Endodermal cell (in vitro differentiated cells): ENCODE measurements around the gene FCN1. TPM values are rescaled to one million over a fixed set of nuclear protein-coding genes. Genes with fewer than 3 reads are reported as not detected.

ENCODE experiments used
- DNase-seq: peaks from one replicate; pipeline ENCODE4 v3.0.0-alpha.2; 2017
- H3K27ac ChIP-seq: 2 replicates; pipeline ENCODE4 v1.5.1; 2013; ENCODE audit warnings: mild to moderate bottlenecking, low read depth, low read length, moderate library complexity
- H3K27me3 ChIP-seq: 2 replicates; pipeline ENCODE4 v1.6.1; 2013; ENCODE audit warnings: mild to moderate bottlenecking, low read length, moderate library complexity; ENCODE audit not compliant: insufficient read depth, control insufficient read depth, poor library complexity, severe bottlenecking
- H3K36me3 ChIP-seq: 2 replicates; pipeline ENCODE4 v1.7.0; 2013; ENCODE audit warnings: mild to moderate bottlenecking, low read length, moderate library complexity; ENCODE audit not compliant: control insufficient read depth, insufficient read depth
- H3K4me1 ChIP-seq: one replicate; pipeline ENCODE4 v1.7.0; 2013; ENCODE audit warnings: low read length; ENCODE audit not compliant: control insufficient read depth, insufficient read depth
- H3K4me3 ChIP-seq: 2 replicates; pipeline ENCODE4 v1.5.1; 2013; ENCODE audit warnings: mild to moderate bottlenecking, low read length, moderate library complexity
- H3K9ac ChIP-seq: 2 replicates; pipeline ENCODE4 v1.6.1; 2013; ENCODE audit warnings: mild to moderate bottlenecking, low read length, moderate library complexity; ENCODE audit not compliant: poor library complexity, severe bottlenecking; ENCODE audit errors: extremely low read depth
- H3K9me3 ChIP-seq: 2 replicates; pipeline ENCODE4 v1.6.1; 2013; ENCODE audit warnings: mild to moderate bottlenecking, low read length, moderate library complexity; ENCODE audit not compliant: control insufficient read depth
- H3K27ac Mint-ChIP-seq: 2 replicates; pipeline ENCODE4 v1.8.0; 2020; ENCODE audit warnings: mixed read lengths
- H3K27me3 Mint-ChIP-seq: 2 replicates; pipeline ENCODE4 v1.8.0; 2021; ENCODE audit warnings: mild to moderate bottlenecking, mixed read lengths; ENCODE audit not compliant: insufficient read depth
- H3K36me3 Mint-ChIP-seq: 2 replicates; pipeline ENCODE4 v1.8.0; 2020; ENCODE audit warnings: low read depth, mixed read lengths
- H3K4me1 Mint-ChIP-seq: 2 replicates; pipeline ENCODE4 v1.8.0; 2020; ENCODE audit warnings: mixed read lengths
- H3K4me3 Mint-ChIP-seq: 2 replicates; pipeline ENCODE4 v1.8.0; 2020; ENCODE audit warnings: mild to moderate bottlenecking, moderate library complexity, mixed read lengths
- H3K9me3 Mint-ChIP-seq: 2 replicates; pipeline ENCODE4 v1.8.0; 2020; ENCODE audit warnings: mild to moderate bottlenecking, mixed read lengths
- WGBS, 2 experiments: methylation state at CpG; one replicate each; pipeline versions ENCODE4 v1.1.5 to v1.1.7; 2013; ENCODE audit warnings: missing lambda C conversion rate in 2 of 2, mixed read lengths in 1 of 2; ENCODE audit not compliant: insufficient coverage in 1 of 2, insufficient read length in 1 of 2; 5-methylcytosine and 5-hydroxymethylcytosine counted together
- total RNA-seq, 2 donors: library from RNA; stranded (reverse); fragmentation: NEBNext Ultra II Directional in 1 of 2; extraction: Animal tissue kit (Norgen Biotek cat#: 25700) in 1 of 2; gene quantifications; 2 replicates in 1 of 2; 3 replicates in 1 of 2; pipeline ENCODE4 v1.2.1, GENCODE V29; 2021
- TF ChIP-seq, protein P1 (sequence below): fragments of 200-600 bp; sonication (generic); conservative IDR thresholded peaks from 2 replicates; pipeline ENCODE4 v1.5.0; 2021; ENCODE audit warnings: antibody characterized with exemption, mild to moderate bottlenecking

FCN1 gene
- total RNA-seq, 2 donors from 2014 or later = not detected

DNA sequence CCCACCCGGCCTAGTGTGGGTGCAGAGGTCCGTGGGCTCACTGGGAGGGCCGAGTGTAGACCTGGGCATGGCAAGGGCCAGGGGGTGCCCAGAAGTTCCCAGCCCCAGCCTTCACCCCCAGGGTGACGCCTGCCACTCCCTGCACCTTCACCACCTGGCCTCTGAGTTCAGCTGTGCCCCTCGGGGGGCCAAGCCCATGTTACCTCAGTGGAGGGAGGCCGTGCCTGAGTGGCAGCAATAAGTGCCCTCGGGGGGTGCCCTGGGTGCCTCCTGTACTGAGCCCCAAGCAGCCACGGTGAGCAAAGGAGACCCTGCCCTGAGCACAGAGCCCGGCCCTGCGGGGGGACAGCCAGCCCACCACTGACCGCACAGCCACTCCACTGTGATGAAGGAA lies 47.4 kb downstream of the FCN1 start:
- DNase-seq = no peak
- Histone ChIP-seq H3K27ac (no peak overlapping the region), H3K27me3 (no peaks in the 10 kb centered on the region), H3K9me3 (no peaks in the 10 kb centered on the region), H3K4me1 (no peaks in the 10 kb centered on the region), H3K9ac (no peak overlapping the region), H3K4me3 (no peak overlapping the region), H3K36me3 (no peaks in the 10 kb centered on the region)
- TF ChIP-seq, protein P1, sequence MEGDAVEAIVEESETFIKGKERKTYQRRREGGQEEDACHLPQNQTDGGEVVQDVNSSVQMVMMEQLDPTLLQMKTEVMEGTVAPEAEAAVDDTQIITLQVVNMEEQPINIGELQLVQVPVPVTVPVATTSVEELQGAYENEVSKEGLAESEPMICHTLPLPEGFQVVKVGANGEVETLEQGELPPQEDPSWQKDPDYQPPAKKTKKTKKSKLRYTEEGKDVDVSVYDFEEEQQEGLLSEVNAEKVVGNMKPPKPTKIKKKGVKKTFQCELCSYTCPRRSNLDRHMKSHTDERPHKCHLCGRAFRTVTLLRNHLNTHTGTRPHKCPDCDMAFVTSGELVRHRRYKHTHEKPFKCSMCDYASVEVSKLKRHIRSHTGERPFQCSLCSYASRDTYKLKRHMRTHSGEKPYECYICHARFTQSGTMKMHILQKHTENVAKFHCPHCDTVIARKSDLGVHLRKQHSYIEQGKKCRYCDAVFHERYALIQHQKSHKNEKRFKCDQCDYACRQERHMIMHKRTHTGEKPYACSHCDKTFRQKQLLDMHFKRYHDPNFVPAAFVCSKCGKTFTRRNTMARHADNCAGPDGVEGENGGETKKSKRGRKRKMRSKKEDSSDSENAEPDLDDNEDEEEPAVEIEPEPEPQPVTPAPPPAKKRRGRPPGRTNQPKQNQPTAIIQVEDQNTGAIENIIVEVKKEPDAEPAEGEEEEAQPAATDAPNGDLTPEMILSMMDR = no peak
- 89 to 94% methylated on average over 7 to 11 of the region's 11 CpGs for WGBS, 2 experiments
- H3K4me1 Mint-ChIP-seq = no peaks in the 10 kb centered on the region
- no peak overlapping the region for H3K4me3 Mint-ChIP-seq
- H3K9me3 Mint-ChIP-seq = peaks cover 2% of the 10 kb centered on the region
- H3K36me3 Mint-ChIP-seq = no peaks in the 10 kb centered on the region
- H3K27ac Mint-ChIP-seq = no peak overlapping the region
- H3K27me3 Mint-ChIP-seq = no peaks in the 10 kb centered on the region

DNA sequence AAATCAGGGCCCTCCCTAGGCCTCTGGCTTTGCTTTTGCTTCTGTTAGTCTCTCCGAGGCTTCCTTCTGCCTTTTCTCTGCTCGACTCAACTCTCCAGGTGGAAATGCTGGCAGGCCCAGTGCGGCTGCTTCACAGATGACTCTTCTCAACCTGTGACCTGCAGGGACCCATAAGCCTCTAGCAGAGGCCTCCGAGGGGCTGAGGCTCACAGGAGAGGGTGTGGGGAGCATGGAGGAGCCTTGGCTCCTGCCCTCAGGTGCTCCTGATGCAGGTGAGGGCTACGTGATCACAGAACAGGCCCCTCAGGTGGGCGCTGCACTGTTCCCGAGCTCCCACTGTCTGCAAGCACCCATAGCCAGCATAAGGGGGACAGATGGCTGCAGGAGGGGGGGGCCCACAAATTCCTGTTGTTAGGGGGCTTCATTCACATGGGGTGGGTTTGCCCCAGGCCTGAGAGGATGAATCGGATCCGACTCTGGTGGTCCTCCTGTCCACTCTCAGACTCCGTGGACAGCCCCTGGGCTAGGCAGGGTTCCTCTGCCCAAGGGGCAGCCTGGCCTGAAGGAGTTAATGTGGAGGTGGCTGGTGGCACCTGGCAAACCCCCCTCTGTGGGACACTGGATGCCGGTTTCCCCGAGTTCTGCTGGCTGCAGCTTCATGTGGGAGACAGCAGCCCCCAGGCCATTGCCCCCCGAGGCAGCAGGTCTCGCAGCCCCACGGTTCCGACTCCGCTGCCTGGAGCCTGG lies 48.0 kb downstream of the FCN1 start:
- H3K36me3 ChIP-seq = no peaks in the 10 kb centered on the region
- H3K4me3 ChIP-seq = no peak overlapping the region
- no peak overlapping the region for H3K9ac ChIP-seq
- DNase-seq = no peak
- no peaks in the 10 kb centered on the region for H3K9me3 ChIP-seq
- no peak overlapping the region for H3K4me3 Mint-ChIP-seq
- 91 to 100% methylated on average over 1 to 17 of the region's 17 CpGs for WGBS, 2 experiments
- no peak overlapping the region for H3K27ac ChIP-seq
- H3K9me3 Mint-ChIP-seq = peaks cover 2% of the 10 kb centered on the region
- peak overlapping the region; percentile 64 for H3K27ac Mint-ChIP-seq
- H3K4me1 Mint-ChIP-seq = no peaks in the 10 kb centered on the region
- no peaks in the 10 kb centered on the region for H3K4me1 ChIP-seq
- no peaks in the 10 kb centered on the region for H3K27me3 Mint-ChIP-seq
- TF ChIP-seq, protein P1 = no peak
- H3K36me3 Mint-ChIP-seq = no peaks in the 10 kb centered on the region
- no peaks in the 10 kb centered on the region for H3K27me3 ChIP-seq

DNA sequence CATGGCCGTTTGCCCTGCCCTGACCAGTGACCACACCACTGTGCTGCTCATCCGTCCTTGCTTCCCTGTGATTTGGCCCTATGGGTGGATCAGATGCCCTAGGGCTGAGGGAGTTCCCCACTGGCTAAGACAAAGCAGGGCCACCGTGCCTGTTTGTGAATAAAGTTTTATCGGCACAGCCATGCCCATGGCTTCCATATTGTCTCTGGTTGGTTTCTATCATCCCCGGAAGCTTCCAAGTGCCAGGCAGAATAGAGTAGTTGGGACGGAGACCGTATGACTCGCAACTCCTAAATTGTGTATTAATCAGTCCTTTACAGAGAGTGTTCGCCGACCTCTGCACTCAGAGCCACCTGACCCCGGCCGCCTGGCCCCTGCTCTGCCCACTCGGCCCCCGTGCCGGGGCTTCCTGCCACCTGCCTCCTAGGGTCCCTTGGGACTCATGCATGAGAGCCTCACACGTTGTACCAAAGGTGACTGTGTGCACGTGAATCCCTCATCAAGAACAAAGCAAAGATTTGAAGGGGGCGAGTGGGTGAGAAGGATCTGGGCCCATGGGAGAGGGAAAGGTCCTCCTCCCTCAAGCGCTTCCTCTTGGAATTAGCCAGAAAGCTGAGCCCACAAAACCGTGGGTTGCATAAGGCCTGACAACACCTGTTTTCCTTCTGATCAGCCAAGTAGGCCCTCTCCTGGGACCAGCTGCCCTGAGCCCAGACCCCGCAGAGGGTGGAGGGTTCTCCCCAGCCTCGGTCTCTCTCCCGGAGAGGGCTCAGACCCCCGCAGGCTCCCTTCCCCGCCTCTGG lies 48.8 kb downstream of the FCN1 start:
- H3K9ac ChIP-seq = no peak overlapping the region
- no peaks in the 10 kb centered on the region for H3K4me1 Mint-ChIP-seq

More for the DNA sequence above, 48.8 kb downstream of the FCN1 start:
- no peaks in the 10 kb centered on the region for H3K9me3 Mint-ChIP-seq
- no peak overlapping the region for H3K27ac ChIP-seq
- H3K27ac Mint-ChIP-seq = no peak overlapping the region
- no peak for DNase-seq
- TF ChIP-seq, protein P1 = no peak
- H3K27me3 Mint-ChIP-seq = no peaks in the 10 kb centered on the region
- H3K36me3 Mint-ChIP-seq = no peaks in the 10 kb centered on the region
- H3K4me1 ChIP-seq = no peaks in the 10 kb centered on the region
- H3K36me3 ChIP-seq = no peaks in the 10 kb centered on the region
- H3K4me3 Mint-ChIP-seq = no peak overlapping the region
- no peaks in the 10 kb centered on the region for H3K9me3 ChIP-seq
- no peak overlapping the region for H3K4me3 ChIP-seq
- WGBS, 2 experiments = 92 to 93% methylated on average over 14 to 25 of the region's 25 CpGs
- no peaks in the 10 kb centered on the region for H3K27me3 ChIP-seq
